Activated T-cell treated with anti-CD3 and anti-CD28 coated beads for 4 hours (primary cell): ENCODE measurements around the gene NAT14.

ENCODE experiments used
- DNase-seq: peaks from one replicate; pipeline ENCODE4 v3.0.0-alpha.2; 2020

The NAT14 gene

GRCh38 chr19:55472463-55472862 lies 12.5 kb upstream of the NAT14 start:
- no peak for DNase-seq

GRCh38 chr19:55473225-55474012 lies 11.6 kb upstream of the NAT14 start:
- DNase-seq = no peak

GRCh38 chr19:55474269-55475265 lies 10.4 kb upstream of the NAT14 start:
- no peak for DNase-seq

- DNase-seq = peak; percentile 97
These were observed 8.8 kb upstream of the NAT14 start, which contains the start of gene ZNF628 for GRCh38 chr19:55476100-55476775. ZNF628 (plus strand) TSS chr19:55476617; CDS start chr19:55479911, 3,294 bp downstream.

- DNase-seq = no peak
These were observed 7.1 kb upstream of the NAT14 start for GRCh38 chr19:55477905-55478304.

GRCh38 chr19:55478364-55478763 lies 6.6 kb upstream of the NAT14 start:
- no peak for DNase-seq

- DNase-seq = no peak
These were observed 5.9 kb upstream of the NAT14 start for GRCh38 chr19:55479045-55479444.

- no peak for DNase-seq
These were observed 5.3 kb upstream of the NAT14 start for GRCh38 chr19:55479451-55480230.

- no peak for DNase-seq
These were observed 3.7 kb upstream of the NAT14 start for GRCh38 chr19:55481148-55481793.

GRCh38 chr19:55481794-55482155 lies 3.2 kb upstream of the NAT14 start:
- no peak for DNase-seq

GRCh38 chr19:55482156-55482961 lies 2.6 kb upstream of the NAT14 start:
- DNase-seq = no peak

GRCh38 chr19:55482967-55483705 lies 1.9 kb upstream of the NAT14 start:
- DNase-seq = no peak

- DNase-seq = no peak
These were observed 1.0 kb upstream of the NAT14 start for GRCh38 chr19:55483706-55484592.

GRCh38 chr19:55485439-55486011 lies 537 bp downstream of the NAT14 start:
- no peak for DNase-seq

- no peak for DNase-seq
These were observed 1.3 kb downstream of the NAT14 start for GRCh38 chr19:55486043-55486970.

- DNase-seq = peak; percentile 61
These were observed 2.3 kb downstream of the NAT14 start for GRCh38 chr19:55486971-55487923.
